ENCODE data around the gene NAE1. TPM values are rescaled to one million over a fixed set of nuclear protein-coding genes. Genes with fewer than 3 reads are reported as not detected.

NAE1 gene
- total RNA-seq, 1 experiment from 2014 or later: 82.3 TPM

GRCh38 chr16:66814734-66815133 is 16.0 kb downstream of the NAE1 start:
- POLR2A ChIA-PET (ENCODE audit: unreplicated experiment): no interaction called here
- Histone ChIP-seq H3K9me2 (replicated peaks; ENCODE audit: low read length) (no peaks in the 10 kb centered on the region), H3K9me3 (ENCODE audit: low read length) (no peaks in the 10 kb centered on the region), H3K4me1 (ENCODE audit: insufficient read depth, low read length) (no peaks in the 10 kb centered on the region), H3K79me2 (ENCODE audit: low read length) (no peaks in the 10 kb centered on the region), H3K4me2 (ENCODE audit: low read length) (no peak overlapping the region), H3K9ac (ENCODE audit: low read length) (no peak overlapping the region), H3K27ac (ENCODE audit: low read length) (no peak overlapping the region), H3K36me3 (ENCODE audit: low read depth, low read length) (peaks cover 22% of the 10 kb centered on the region), H3K27me3 (ENCODE audit: low read length) (no peaks in the 10 kb centered on the region), H2AFZ (ENCODE audit: low read length) (no peak overlapping the region), H4K20me1 (ENCODE audit: low read length) (no peaks in the 10 kb centered on the region), H3F3A (ENCODE audit: low read length, unreplicated experiment) (no peaks in the 10 kb centered on the region), H3K4me3 (ENCODE audit: low read length) (no peak overlapping the region)
- intact Hi-C loops (cut with micrococcal nuclease): no loop called here
- no TSS peak for BruUV-seq (replicated peaks)
- no peak for TF ChIP-seq CTCF (conservative IDR thresholded peaks at IDR 0.05; ENCODE audit: low read depth, low read length)
- no peak for TF ChIP-seq EZH2 (IDR thresholded peaks at IDR 0.05; ENCODE audit: low read length, unreplicated experiment)
- TF ChIP-seq EZH2phosphoT487 (IDR thresholded peaks at IDR 0.05; ENCODE audit: borderline replicate concordance, low read length): no peak
- DNase-seq (no peak), ATAC-seq (no peak)
- CTCF ChIA-PET: interaction anchor here (0.6 kb wide), 1 partner anchor 101 kb away, joined by 3 read pairs; no protein-coding TSS in a partner anchor

DNA sequence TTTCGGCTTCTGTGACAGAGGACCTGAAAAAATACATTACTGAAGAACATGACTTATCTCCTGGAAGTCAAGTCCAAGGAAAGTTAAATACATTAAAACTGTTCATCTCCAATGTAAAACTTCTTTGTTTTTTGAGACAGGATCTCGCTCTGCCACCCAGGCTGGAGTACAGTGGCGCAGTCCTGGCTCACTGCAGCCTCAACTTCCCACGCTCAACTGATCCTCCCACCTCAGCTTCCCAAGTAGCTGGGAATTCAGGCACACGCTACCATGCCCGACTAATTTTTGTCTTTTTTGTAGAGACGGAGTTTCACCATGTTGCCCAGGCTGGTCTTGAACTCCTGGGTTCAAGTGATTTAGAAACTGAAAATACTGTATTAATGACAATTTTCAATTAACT is 19.7 kb downstream of the NAE1 start:
- H4K20me1 ChIP-seq (ENCODE audit: low read length): no peaks in the 10 kb centered on the region
- H3K27me3 ChIP-seq (ENCODE audit: low read length): no peaks in the 10 kb centered on the region
- H3K4me2 ChIP-seq (ENCODE audit: low read length): no peak overlapping the region
- no peaks in the 10 kb centered on the region for H3K79me2 ChIP-seq (ENCODE audit: low read length)
- no peak overlapping the region for H3K27ac ChIP-seq (ENCODE audit: low read length)
- DNase-seq (no peak), ATAC-seq (no peak)
- no TSS peak for BruUV-seq (replicated peaks)
- peaks cover 8% of the 10 kb centered on the region for H3K36me3 ChIP-seq (ENCODE audit: low read depth, low read length)
- no peak overlapping the region for H2AFZ ChIP-seq (ENCODE audit: low read length)
- no peaks in the 10 kb centered on the region for H3K4me1 ChIP-seq (ENCODE audit: insufficient read depth, low read length)
- POLR2A ChIA-PET (ENCODE audit: unreplicated experiment): no interaction called here
- intact Hi-C loops (cut with micrococcal nuclease): no loop called here
- CTCF ChIA-PET: no interaction called here
- no peaks in the 10 kb centered on the region for H3F3A ChIP-seq (ENCODE audit: low read length, unreplicated experiment)
- H3K9me2 ChIP-seq (replicated peaks; ENCODE audit: low read length): no peaks in the 10 kb centered on the region
- no peak for TF ChIP-seq EZH2 (IDR thresholded peaks at IDR 0.05; ENCODE audit: low read length, unreplicated experiment)
- no peak for TF ChIP-seq EZH2phosphoT487 (IDR thresholded peaks at IDR 0.05; ENCODE audit: borderline replicate concordance, low read length)
- no peak for TF ChIP-seq CTCF (conservative IDR thresholded peaks at IDR 0.05; ENCODE audit: low read depth, low read length)
- no peak overlapping the region for H3K9ac ChIP-seq (ENCODE audit: low read length)
- no peak overlapping the region for H3K4me3 ChIP-seq (ENCODE audit: low read length)
- no peaks in the 10 kb centered on the region for H3K9me3 ChIP-seq (ENCODE audit: low read length)

DNA sequence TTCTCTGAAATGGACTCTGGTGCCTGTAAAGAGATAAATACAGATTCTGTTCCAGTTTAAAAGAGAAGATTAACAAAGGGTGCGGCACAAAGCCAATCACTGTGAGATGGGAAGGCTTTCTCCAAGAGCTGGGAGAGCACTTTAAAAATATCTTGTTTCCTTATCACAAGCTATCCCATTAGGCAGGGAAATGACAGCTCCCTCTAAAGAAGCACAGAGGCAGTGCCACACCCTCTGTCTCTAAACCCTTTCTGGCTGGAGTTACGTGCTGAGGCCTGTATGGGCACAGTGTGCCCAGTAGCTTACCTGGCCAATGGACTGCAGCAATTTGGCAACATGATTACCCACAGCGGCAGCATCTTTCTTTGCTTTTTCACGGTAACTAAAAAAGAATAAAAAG is 20.4 kb downstream of the NAE1 start:
- Histone ChIP-seq H3K4me2 (ENCODE audit: low read length) (no peak overlapping the region), H3K36me3 (ENCODE audit: low read depth, low read length) (peaks cover 13% of the 10 kb centered on the region), H3F3A (ENCODE audit: low read length, unreplicated experiment) (no peaks in the 10 kb centered on the region), H4K20me1 (ENCODE audit: low read length) (no peaks in the 10 kb centered on the region), H2AFZ (ENCODE audit: low read length) (no peak overlapping the region), H3K9ac (ENCODE audit: low read length) (no peak overlapping the region), H3K4me3 (ENCODE audit: low read length) (no peak overlapping the region), H3K27me3 (ENCODE audit: low read length) (no peaks in the 10 kb centered on the region), H3K4me1 (ENCODE audit: insufficient read depth, low read length) (no peaks in the 10 kb centered on the region), H3K27ac (ENCODE audit: low read length) (no peak overlapping the region), H3K9me2 (replicated peaks; ENCODE audit: low read length) (no peaks in the 10 kb centered on the region), H3K79me2 (ENCODE audit: low read length) (no peaks in the 10 kb centered on the region), H3K9me3 (ENCODE audit: low read length) (no peaks in the 10 kb centered on the region)
- ChIA-PET CTCF (no interaction called here), POLR2A (ENCODE audit: unreplicated experiment) (no interaction called here)
- intact Hi-C loops (cut with micrococcal nuclease): no loop called here
- BruUV-seq (replicated peaks): no TSS peak
- ATAC-seq: no peak
- TF ChIP-seq CTCF (conservative IDR thresholded peaks at IDR 0.05; ENCODE audit: low read depth, low read length) (no peak), EZH2phosphoT487 (IDR thresholded peaks at IDR 0.05; ENCODE audit: borderline replicate concordance, low read length) (no peak), EZH2 (IDR thresholded peaks at IDR 0.05; ENCODE audit: low read length, unreplicated experiment) (no peak)
- no peak for DNase-seq

Data from PC-3 (cell line).